SU-DHL-6 (cell line): ENCODE data around the gene LOXL1.

Source experiments
- H2AFZ ChIP-seq: fragments of 200-600 bp; sonication (generic); 2 replicates; pipeline ENCODE4 v1.6.1; 2014; ENCODE audit warnings: low read depth, mild to moderate bottlenecking, moderate library complexity, mixed read lengths, antibody characterized with exemption, low read length; ENCODE audit not compliant: severe bottlenecking
- H3F3A ChIP-seq: fragments of 200-600 bp; shearing (Covaris generic); 2 replicates; pipeline ENCODE4 v1.6.0; 2016; ENCODE audit warnings: antibody characterized with exemption, mild to moderate bottlenecking; ENCODE audit not compliant: insufficient read depth
- H3K27ac ChIP-seq: fragments of 200-600 bp; sonication (generic); 2 replicates; pipeline ENCODE4 v1.5.1; 2016; ENCODE audit warnings: low read depth, mild to moderate bottlenecking, low read length, moderate library complexity, mixed read lengths
- H3K27me3 ChIP-seq: fragments of 200-600 bp; sonication (generic), shearing (Covaris generic); 2 replicates; pipeline ENCODE4 v1.6.0; 2014; ENCODE audit warnings: mild to moderate bottlenecking, low read length
- H3K36me3 ChIP-seq: fragments of 200-600 bp; sonication (generic); 2 replicates; pipeline ENCODE4 v1.6.1; 2014; ENCODE audit warnings: mild to moderate bottlenecking, low read length, mixed read lengths
- H3K4me2 ChIP-seq: fragments of 300-600, 200-600 bp; shearing (Covaris generic), sonication (generic); 2 replicates; pipeline ENCODE4 v1.6.0; 2014; ENCODE audit warnings: low read length, low read depth, mild to moderate bottlenecking; ENCODE audit not compliant: poor library complexity, severe bottlenecking
- H3K4me3 ChIP-seq: fragments of 200-600 bp; sonication (generic); 2 replicates; pipeline ENCODE4 v1.5.1; 2014; ENCODE audit warnings: antibody characterized with exemption, low read length, mild to moderate bottlenecking, mixed read lengths; ENCODE audit not compliant: insufficient read depth, poor library complexity, severe bottlenecking
- H3K79me2 ChIP-seq: fragments of 200-600 bp; sonication (generic); 2 replicates; pipeline ENCODE4 v1.6.1; 2014; ENCODE audit warnings: mild to moderate bottlenecking, low read length, moderate library complexity; ENCODE audit not compliant: insufficient read depth
- H3K9ac ChIP-seq: fragments of 200-600 bp; sonication (generic); 2 replicates; pipeline ENCODE4 v1.7.0; 2014; ENCODE audit warnings: mild to moderate bottlenecking, low read length
- H3K9me2 ChIP-seq: fragments of 200-600 bp; sonication (generic); replicated peaks from 2 replicates; pipeline ENCODE4 v1.6.1; 2014; ENCODE audit warnings: low read length; ENCODE audit not compliant: insufficient read depth
- H3K9me3 ChIP-seq: fragments of 200-600 bp; sonication (generic); 2 replicates; pipeline ENCODE4 v1.6.1; 2014; ENCODE audit warnings: low read length, mixed read lengths; ENCODE audit not compliant: insufficient read depth
- H4K20me1 ChIP-seq: fragments of 200-600 bp; sonication (generic); 2 replicates; pipeline ENCODE4 v1.6.1; 2014; ENCODE audit warnings: low read depth, mild to moderate bottlenecking, antibody characterized with exemption, low read length, moderate library complexity, mixed read lengths
- CTCF ChIP-seq: fragments of 200-600 bp; sonication (generic); IDR thresholded peaks from one replicate; pipeline ENCODE4 v1.5.1; 2017; ENCODE audit warnings: antibody characterized with exemption, mild to moderate bottlenecking, low read length, moderate library complexity; ENCODE audit not compliant: insufficient read depth, poor library complexity, severe bottlenecking
- EZH2phosphoT487 ChIP-seq: fragments of 200-600 bp; sonication (generic), shearing (Covaris generic); conservative IDR thresholded peaks from 2 replicates; pipeline ENCODE4 v1.6.1; 2018; ENCODE audit warnings: mild to moderate bottlenecking, antibody characterized with exemption, low read length, moderate library complexity, mixed read lengths

LOXL1 gene

GRCh38 chr15:73922186-73923151 is 3.8 kb upstream of the LOXL1 start:
- Histone ChIP-seq H3K27me3 (no peaks in the 10 kb centered on the region), H3K9me3 (no peaks in the 10 kb centered on the region), H3K4me3 (no peak overlapping the region), H3K9ac (no peak overlapping the region), H3K79me2 (no peaks in the 10 kb centered on the region), H4K20me1 (no peaks in the 10 kb centered on the region), H3K36me3 (no peaks in the 10 kb centered on the region), H3F3A (no peaks in the 10 kb centered on the region), H3K4me2 (no peak overlapping the region), H3K27ac (no peak overlapping the region), H2AFZ (no peak overlapping the region), H3K9me2 (no peaks in the 10 kb centered on the region)
- TF ChIP-seq CTCF (no peak), EZH2phosphoT487 (no peak)

- no peak overlapping the region for H3K27ac ChIP-seq
- H3F3A ChIP-seq: no peaks in the 10 kb centered on the region
- no peak overlapping the region for H2AFZ ChIP-seq
- H3K4me2 ChIP-seq: no peak overlapping the region
- no peaks in the 10 kb centered on the region for H3K27me3 ChIP-seq
- no peak overlapping the region for H3K4me3 ChIP-seq
- H3K79me2 ChIP-seq: no peaks in the 10 kb centered on the region
- H3K9me2 ChIP-seq: no peaks in the 10 kb centered on the region
- TF ChIP-seq CTCF (no peak), EZH2phosphoT487 (no peak)
- no peaks in the 10 kb centered on the region for H3K9me3 ChIP-seq
- no peak overlapping the region for H3K9ac ChIP-seq
- no peaks in the 10 kb centered on the region for H4K20me1 ChIP-seq
- H3K36me3 ChIP-seq: no peaks in the 10 kb centered on the region
Observed at GRCh38 chr15:73923156-73923487, 3.1 kb upstream of the LOXL1 start.

GRCh38 chr15:73923488-73924164 is 2.6 kb upstream of the LOXL1 start:
- Histone ChIP-seq H3F3A (no peaks in the 10 kb centered on the region), H3K9me3 (no peaks in the 10 kb centered on the region), H3K27ac (no peak overlapping the region), H3K4me3 (no peak overlapping the region), H4K20me1 (no peaks in the 10 kb centered on the region), H3K9me2 (no peaks in the 10 kb centered on the region), H2AFZ (no peak overlapping the region), H3K9ac (no peak overlapping the region), H3K36me3 (no peaks in the 10 kb centered on the region), H3K27me3 (no peaks in the 10 kb centered on the region), H3K79me2 (no peaks in the 10 kb centered on the region), H3K4me2 (no peak overlapping the region)
- TF ChIP-seq CTCF: no peak
- no peak for TF ChIP-seq EZH2phosphoT487
